ENCODE results near the gene CXCR6.

CXCR6 gene

GRCh38 chr3:45922950-45923590, 20.2 kb upstream of the CXCR6 start:
- no peak for DNase-seq

GRCh38 chr3:45923755-45924154, 19.5 kb upstream of the CXCR6 start:
- no peak for DNase-seq

GRCh38 chr3:45927881-45928280, 15.4 kb upstream of the CXCR6 start:
- DNase-seq = no peak

GRCh38 chr3:45929042-45929679, 14.1 kb upstream of the CXCR6 start:
- DNase-seq = peak; percentile 71

GRCh38 chr3:45931496-45931895, 11.8 kb upstream of the CXCR6 start:
- no peak for DNase-seq

- no peak for DNase-seq
Observed at GRCh38 chr3:45932112-45932511, 11.2 kb upstream of the CXCR6 start.

GRCh38 chr3:45933591-45933990, 9.7 kb upstream of the CXCR6 start:
- no peak for DNase-seq

- no peak for DNase-seq
Observed at GRCh38 chr3:45936261-45936660, 7.0 kb upstream of the CXCR6 start.

- no peak for DNase-seq
Observed at GRCh38 chr3:45937206-45938042, 5.8 kb upstream of the CXCR6 start.

GRCh38 chr3:45938043-45938435, 5.2 kb upstream of the CXCR6 start:
- no peak for DNase-seq

GRCh38 chr3:45938864-45939263, 4.4 kb upstream of the CXCR6 start:
- DNase-seq = peak; percentile 89

- DNase-seq = no peak
Observed at GRCh38 chr3:45939341-45939771, 3.9 kb upstream of the CXCR6 start.

- no peak for DNase-seq
Observed at GRCh38 chr3:45940004-45940780, 3.1 kb upstream of the CXCR6 start.

- DNase-seq = no peak
Observed at GRCh38 chr3:45940781-45941365, 2.4 kb upstream of the CXCR6 start.

- no peak for DNase-seq
Observed at GRCh38 chr3:45942051-45942825, 1.0 kb upstream of the CXCR6 start.

GRCh38 chr3:45944830-45945620, 1.8 kb downstream of the CXCR6 start:
- DNase-seq = no peak

- no peak for DNase-seq
Observed at GRCh38 chr3:45946307-45946706, 3.0 kb downstream of the CXCR6 start.

- DNase-seq = no peak
Observed at GRCh38 chr3:45946875-45947274, 3.6 kb downstream of the CXCR6 start.

GRCh38 chr3:45947361-45947760, 4.1 kb downstream of the CXCR6 start:
- DNase-seq = no peak

- no peak for DNase-seq
Observed at GRCh38 chr3:45948311-45948781, 5.1 kb downstream of the CXCR6 start.

- no peak for DNase-seq
Observed at GRCh38 chr3:45948881-45949280, 5.6 kb downstream of the CXCR6 start.

All from activated CD8-positive, alpha-beta memory T cell treated with anti-CD3 and anti-CD28 coated beads, Interleukin-2, amount 50 U/mL, for 4 hours (primary cell).